SK-N-SH treated with all-trans-retinoic acid at 6 μM for 48 hours (cell line): ENCODE results near the gene C5AR2.

Experiments used
- ATAC-seq: fragments of 200-7000 bp; cut with Tn5 transposase; 3 replicates; pipeline ENCODE4 v1.9.1; 2020; ENCODE audit warnings: mild to moderate bottlenecking, moderate library complexity
- ARNTL ChIP-seq: fragments of 450-650 bp; formaldehyde crosslinking; IDR thresholded peaks from 2 replicates; pipeline ENCODE4 v1.5.0; 2020; ENCODE audit warnings: low read depth, mild to moderate bottlenecking, moderate library complexity, borderline replicate concordance
- BACH2 ChIP-seq: fragments of 250-450 bp; sonication (Bioruptor Pico); IDR thresholded peaks from 2 replicates; pipeline ENCODE4 v1.9.0; 2021; ENCODE audit warnings: mild to moderate bottlenecking, borderline replicate concordance
- CREB5 ChIP-seq: fragments of 250-450 bp; sonication (Bioruptor Pico); IDR thresholded peaks from 2 replicates; pipeline ENCODE4 v1.5.1; 2020; ENCODE audit warnings: low read depth, mild to moderate bottlenecking, moderate library complexity
- CSRNP3 ChIP-seq: fragments of 250-450 bp; sonication (Bioruptor Pico); IDR thresholded peaks from 2 replicates; pipeline ENCODE4 v1.5.1; 2021; ENCODE audit warnings: mild to moderate bottlenecking, moderate library complexity
- ESRRG ChIP-seq: fragments of 250-450 bp; sonication (Bioruptor Pico); IDR thresholded peaks from 2 replicates; pipeline ENCODE4 v1.6.1; 2021; ENCODE audit warnings: mild to moderate bottlenecking
- GLIS3 ChIP-seq: fragments of 250-450 bp; sonication (Bioruptor Pico); IDR thresholded peaks from 2 replicates; pipeline ENCODE4 v1.5.0; 2020; ENCODE audit warnings: mild to moderate bottlenecking, moderate library complexity
- OSR1 ChIP-seq: fragments of 250-450 bp; sonication (Bioruptor Pico); IDR thresholded peaks from 2 replicates; pipeline ENCODE4 v1.8.0; 2022; ENCODE audit warnings: moderate library complexity, mild to moderate bottlenecking, inconsistent platforms
- PATZ1 ChIP-seq: fragments of 250-450 bp; sonication (Bioruptor Pico); IDR thresholded peaks from 2 replicates; pipeline ENCODE4 v1.8.0; 2020; ENCODE audit warnings: mild to moderate bottlenecking, moderate library complexity, borderline replicate concordance
- PPARA ChIP-seq: fragments of 250-450 bp; sonication (Bioruptor Pico); IDR thresholded peaks from 2 replicates; pipeline ENCODE4 v1.5.0; 2020; ENCODE audit warnings: mild to moderate bottlenecking, borderline replicate concordance
- RARB ChIP-seq: fragments of 250-450 bp; sonication (Bioruptor Pico); IDR thresholded peaks from 2 replicates; pipeline ENCODE4 v1.8.0; 2021; ENCODE audit warnings: mild to moderate bottlenecking, moderate library complexity
- SNAI2 ChIP-seq: fragments of 250-450 bp; sonication (Bioruptor Pico); IDR thresholded peaks from 2 replicates; pipeline ENCODE4 v1.5.0; 2020; ENCODE audit warnings: mild to moderate bottlenecking, moderate library complexity
- TCF4 ChIP-seq: fragments of 250-450 bp; sonication (Bioruptor Pico); IDR thresholded peaks from 2 replicates; pipeline ENCODE4 v1.8.0; 2021; ENCODE audit warnings: mild to moderate bottlenecking, moderate library complexity, borderline replicate concordance
- TOX ChIP-seq: fragments of 250-450 bp; sonication (Bioruptor Pico); IDR thresholded peaks from 2 replicates; pipeline ENCODE4 v1.8.0; 2021; ENCODE audit warnings: mild to moderate bottlenecking, moderate library complexity, borderline replicate concordance
- TSHZ2 ChIP-seq: fragments of 250-450 bp; sonication (Bioruptor Pico); IDR thresholded peaks from 2 replicates; pipeline ENCODE4 v1.5.0; 2020; ENCODE audit warnings: mild to moderate bottlenecking, moderate library complexity
- ZC3H10 ChIP-seq: fragments of 250-450 bp; sonication (Bioruptor Pico); IDR thresholded peaks from 2 replicates; pipeline ENCODE4 v1.5.1; 2021; ENCODE audit warnings: mild to moderate bottlenecking, moderate library complexity
- ZFP3 ChIP-seq: fragments of 250-450 bp; sonication (Bioruptor Pico); IDR thresholded peaks from 2 replicates; pipeline ENCODE4 v1.5.0; 2020; ENCODE audit warnings: mild to moderate bottlenecking, moderate library complexity
- ZFP30 ChIP-seq: fragments of 450-650 bp; formaldehyde crosslinking; IDR thresholded peaks from 2 replicates; pipeline ENCODE4 v1.5.0; 2022; ENCODE audit warnings: mild to moderate bottlenecking, moderate library complexity
- ZNF565 ChIP-seq: fragments of 450-650 bp; formaldehyde crosslinking; conservative IDR thresholded peaks from 2 replicates; pipeline ENCODE4 v1.5.0; 2020; ENCODE audit warnings: low read depth, mild to moderate bottlenecking, moderate library complexity
- ZNF70 ChIP-seq: fragments of 450-650 bp; formaldehyde crosslinking; IDR thresholded peaks from 2 replicates; pipeline ENCODE4 v1.5.0; 2020; ENCODE audit warnings: mild to moderate bottlenecking, moderate library complexity
- ZNF8 ChIP-seq: fragments of 450-650 bp; formaldehyde crosslinking; IDR thresholded peaks from 2 replicates; pipeline ENCODE4 v1.5.0; 2020; ENCODE audit warnings: mild to moderate bottlenecking, moderate library complexity

Gene C5AR2

GRCh38 chr19:47339196-47339880 lies 7.4 kb downstream of the C5AR2 start:
- no peak for TF ChIP-seq ZFP3 (CRISPR knock-in tag)
- no peak for TF ChIP-seq ZNF8 (CRISPR knock-in tag)
- no peak for TF ChIP-seq BACH2 (CRISPR knock-in tag)
- TF ChIP-seq CREB5 (CRISPR knock-in tag) = no peak
- TF ChIP-seq ZFP30 (CRISPR knock-in tag) = no peak
- no peak for TF ChIP-seq ARNTL (CRISPR knock-in tag)
- no peak for TF ChIP-seq PATZ1 (CRISPR knock-in tag)
- TF ChIP-seq PPARA (CRISPR knock-in tag) = no peak
- no peak for TF ChIP-seq GLIS3 (CRISPR knock-in tag)
- no peak for TF ChIP-seq OSR1 (CRISPR knock-in tag)
- TF ChIP-seq CSRNP3 (CRISPR knock-in tag) = no peak
- ATAC-seq = no peak

GRCh38 chr19:47340477-47341208 lies 8.7 kb downstream of the C5AR2 start:
- no peak for ATAC-seq
- TF ChIP-seq TOX (no peak), ZNF70 (CRISPR knock-in tag) (no peak), GLIS3 (CRISPR knock-in tag) (no peak), OSR1 (CRISPR knock-in tag) (no peak), ZNF565 (CRISPR knock-in tag) (no peak), PPARA (CRISPR knock-in tag) (no peak), CSRNP3 (CRISPR knock-in tag) (no peak), ESRRG (CRISPR knock-in tag) (no peak), TSHZ2 (CRISPR knock-in tag) (no peak), TCF4 (CRISPR knock-in tag) (no peak), SNAI2 (no peak), ARNTL (CRISPR knock-in tag) (no peak), RARB (CRISPR knock-in tag) (no peak), ZFP30 (CRISPR knock-in tag) (no peak), ZC3H10 (CRISPR knock-in tag) (no peak), BACH2 (CRISPR knock-in tag) (no peak)
